Iris pigment epithelial cell (primary cell): ENCODE data around the gene EIF3CL.
"Not testable (repeated sequence)": the region's sequence is repeated elsewhere in the genome, so short reads cannot be mapped to it uniquely, and the experiment has no call there.

ENCODE experiments used
- DNase-seq: peaks from one replicate; pipeline ENCODE4 v3.0.0-alpha.2; 2011; ENCODE audit warnings: low read depth

The EIF3CL gene

GRCh38 chr16:28362600-28362999 is 41.0 kb downstream of the EIF3CL start:
- DNase-seq, result not testable (repeated sequence)

GRCh38 chr16:28338230-28338629 is 65.4 kb downstream of the EIF3CL start:
- DNase-seq, result not testable (repeated sequence)

GRCh38 chr16:28336940-28337710 is 66.5 kb downstream of the EIF3CL start:
- not testable (repeated sequence) for DNase-seq

- DNase-seq, result not testable (repeated sequence)
These were observed 68.0 kb downstream of the EIF3CL start for GRCh38 chr16:28335678-28336077.

- not testable (repeated sequence) for DNase-seq
These were observed 71.0 kb downstream of the EIF3CL start for GRCh38 chr16:28332632-28333031.

GRCh38 chr16:28330981-28331380 is 72.7 kb downstream of the EIF3CL start:
- not testable (repeated sequence) for DNase-seq

GRCh38 chr16:28330232-28330631 is 73.4 kb downstream of the EIF3CL start:
- not testable (repeated sequence) for DNase-seq
